ENCODE results near the gene RAD18.
A peak's percentile ranks its signal among the peaks of the same experiment; 100 is the strongest.

RAD18 gene

GRCh38 chr3:8967553-8967952 lies 4.3 kb upstream of the RAD18 start:
- TF ChIP-seq CTCF (IDR thresholded peaks at IDR 0.05) (no peak), ZFX (IDR thresholded peaks at IDR 0.05; ENCODE audit: borderline replicate concordance) (no peak)
- no peak overlapping the region for H3K27ac ChIP-seq

GRCh38 chr3:8966820-8967348 lies 3.6 kb upstream of the RAD18 start:
- no peak for TF ChIP-seq CTCF (IDR thresholded peaks at IDR 0.05)
- no peak for TF ChIP-seq ZFX (IDR thresholded peaks at IDR 0.05; ENCODE audit: borderline replicate concordance)
- H3K27ac ChIP-seq, result no peak overlapping the region

- TF ChIP-seq CTCF (IDR thresholded peaks at IDR 0.05), result no peak
- no peak for TF ChIP-seq ZFX (IDR thresholded peaks at IDR 0.05; ENCODE audit: borderline replicate concordance)
- no peak overlapping the region for H3K27ac ChIP-seq
Measured at GRCh38 chr3:8966150-8966819, 3.0 kb upstream of the RAD18 start.

GRCh38 chr3:8964436-8965370 lies 1.4 kb upstream of the RAD18 start:
- H3K27ac ChIP-seq, result peak overlapping the region; percentile 84
- TF ChIP-seq ZFX (IDR thresholded peaks at IDR 0.05; ENCODE audit: borderline replicate concordance) (no peak), CTCF (IDR thresholded peaks at IDR 0.05) (no peak)

GRCh38 chr3:8962226-8962861 lies 928 bp downstream of the RAD18 start:
- TF ChIP-seq ZFX (IDR thresholded peaks at IDR 0.05; ENCODE audit: borderline replicate concordance), result no peak
- no peak for TF ChIP-seq CTCF (IDR thresholded peaks at IDR 0.05)
- peak overlapping the region; percentile 84 for H3K27ac ChIP-seq

- H3K27ac ChIP-seq, result no peak overlapping the region
- TF ChIP-seq ZFX (IDR thresholded peaks at IDR 0.05; ENCODE audit: borderline replicate concordance), result no peak
Measured at GRCh38 chr3:8959668-8960067, 3.6 kb downstream of the RAD18 start.

- TF ChIP-seq CTCF (IDR thresholded peaks at IDR 0.05) (no peak), ZFX (IDR thresholded peaks at IDR 0.05; ENCODE audit: borderline replicate concordance) (no peak)
- H3K27ac ChIP-seq, result no peak overlapping the region
Measured at GRCh38 chr3:8954938-8955763, 8.1 kb downstream of the RAD18 start.
